Measurements from ENCODE around the gene CD248.
"Not testable (repeated sequence)": the region's sequence is repeated elsewhere in the genome, so short reads cannot be mapped to it uniquely, and the experiment has no call there.

Gene CD248

DNA sequence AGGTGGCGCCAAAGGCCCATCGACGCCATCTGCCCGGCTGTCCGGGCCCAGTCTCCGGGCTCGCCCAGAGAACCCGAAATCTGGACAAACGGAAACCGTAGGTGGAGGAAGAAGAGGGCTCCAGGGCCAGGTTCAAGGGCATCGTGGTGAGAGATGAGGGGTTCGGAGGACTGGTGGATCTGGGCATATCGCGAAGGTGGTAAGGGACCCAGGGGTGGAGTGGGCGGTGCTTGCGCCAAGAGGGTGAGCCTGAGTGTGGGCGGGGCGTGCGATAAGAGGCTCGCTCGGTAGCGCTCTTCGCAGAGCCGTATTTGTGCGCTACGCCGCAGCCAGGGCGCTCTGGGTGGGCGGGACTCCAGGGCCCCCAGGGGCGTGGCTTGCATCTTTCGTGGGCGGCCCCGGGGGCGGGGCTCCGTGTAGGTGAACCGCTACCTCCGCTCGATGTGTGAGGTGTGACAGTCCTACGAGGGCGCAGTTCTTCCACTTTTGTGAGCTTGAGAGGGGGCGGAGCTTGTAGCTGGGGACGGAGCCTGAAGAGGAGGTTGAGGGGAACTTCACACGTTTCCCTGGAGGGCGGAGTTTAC is 4.8 kb downstream of the CD248 start:
- DNase-seq, result peak; percentile 92

DNA sequence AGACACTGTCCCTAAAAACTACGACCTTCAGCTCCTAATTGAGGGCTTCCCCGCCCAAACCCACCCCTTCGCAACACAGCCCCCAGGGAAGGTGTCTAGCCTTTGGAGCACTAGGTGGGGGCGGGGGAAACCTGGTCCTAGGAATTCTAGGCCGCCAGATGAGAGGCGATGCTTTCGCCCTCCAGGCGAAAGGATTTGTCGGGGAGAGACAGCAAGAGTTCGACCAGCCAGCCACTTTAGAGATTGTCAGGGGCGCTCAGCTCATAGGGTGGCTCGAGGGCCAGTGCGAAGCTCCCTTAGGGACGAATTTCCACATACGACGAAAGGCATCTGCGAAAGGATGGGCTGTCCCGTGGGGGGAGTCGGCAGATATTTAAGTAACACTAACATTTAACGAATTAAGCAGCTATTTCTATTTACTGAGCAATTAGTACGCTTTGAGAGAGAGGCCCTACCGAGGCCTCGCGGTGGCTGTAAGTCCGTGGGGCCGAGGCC is 5.3 kb downstream of the CD248 start:
- no peak for DNase-seq

DNA sequence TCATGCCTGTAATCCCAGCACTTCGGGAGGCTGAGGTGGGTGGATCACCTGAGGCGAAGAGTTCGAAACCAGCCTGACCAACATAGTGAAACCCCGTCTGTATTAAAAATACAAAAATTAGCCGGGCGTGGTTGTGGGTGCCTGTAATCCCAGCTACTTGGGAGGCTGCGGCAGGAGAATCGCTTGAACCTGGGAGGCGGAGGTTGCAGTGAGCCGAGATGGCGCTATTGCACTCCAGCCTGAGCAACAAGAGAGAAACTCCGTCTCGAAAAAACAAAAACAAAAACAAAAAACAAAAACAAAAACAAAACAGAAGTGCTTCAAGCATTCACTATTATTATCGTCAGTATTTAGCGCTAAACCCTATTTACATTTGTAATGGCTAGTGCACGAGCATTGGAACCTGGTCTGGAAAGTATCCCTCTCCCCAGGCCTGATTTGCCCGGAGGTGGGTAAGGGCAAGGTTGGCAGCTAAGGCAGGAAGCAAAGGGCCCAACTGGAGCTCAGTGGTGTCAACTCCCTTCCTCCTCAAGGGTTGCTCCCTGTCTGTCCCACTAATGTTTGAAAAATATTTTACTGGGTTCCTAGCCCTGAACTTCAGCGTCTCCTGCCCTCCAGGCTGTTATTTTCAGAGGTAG is 5.9 kb downstream of the CD248 start:
- not testable (repeated sequence) for DNase-seq

DNA sequence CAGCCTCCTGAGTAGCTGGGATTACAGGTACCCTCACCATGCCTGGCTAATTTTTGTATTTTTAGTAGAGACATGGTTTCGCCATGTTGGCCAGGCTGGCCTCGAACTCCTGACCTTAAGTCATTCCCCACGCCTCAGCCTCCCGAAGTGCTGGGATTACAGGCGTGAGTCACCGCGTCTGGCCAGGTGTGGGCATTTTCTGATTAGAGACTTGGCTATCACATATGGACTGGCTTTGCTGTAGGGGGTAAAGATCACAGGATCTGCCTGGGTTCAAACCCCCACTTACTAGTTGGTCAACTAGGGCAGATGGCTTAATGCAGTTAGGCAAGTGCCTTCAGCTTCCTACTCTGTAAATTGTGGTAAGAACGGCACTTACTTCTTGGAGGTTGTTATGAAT is 6.5 kb downstream of the CD248 start:
- no peak for DNase-seq

DNA sequence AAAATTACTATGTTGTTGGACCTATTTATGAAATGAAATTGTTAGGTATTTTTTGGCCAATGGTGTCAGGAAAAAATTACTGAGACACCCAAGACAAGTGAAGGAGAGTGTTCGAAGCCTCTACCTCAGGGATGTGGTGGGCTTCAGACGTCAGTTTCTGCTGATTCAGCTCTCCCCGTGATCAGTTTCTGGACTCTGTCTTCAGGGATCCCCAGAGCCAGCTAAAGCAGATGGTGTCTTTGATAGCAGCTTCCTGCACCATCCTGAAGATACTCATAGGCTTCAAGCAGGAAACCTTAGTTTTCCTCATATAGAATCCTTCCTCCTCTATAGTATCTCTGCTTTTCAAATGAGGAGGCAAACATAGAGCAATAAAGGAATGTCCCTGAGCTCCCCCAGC is 7.4 kb downstream of the CD248 start:
- no peak for DNase-seq

DNA sequence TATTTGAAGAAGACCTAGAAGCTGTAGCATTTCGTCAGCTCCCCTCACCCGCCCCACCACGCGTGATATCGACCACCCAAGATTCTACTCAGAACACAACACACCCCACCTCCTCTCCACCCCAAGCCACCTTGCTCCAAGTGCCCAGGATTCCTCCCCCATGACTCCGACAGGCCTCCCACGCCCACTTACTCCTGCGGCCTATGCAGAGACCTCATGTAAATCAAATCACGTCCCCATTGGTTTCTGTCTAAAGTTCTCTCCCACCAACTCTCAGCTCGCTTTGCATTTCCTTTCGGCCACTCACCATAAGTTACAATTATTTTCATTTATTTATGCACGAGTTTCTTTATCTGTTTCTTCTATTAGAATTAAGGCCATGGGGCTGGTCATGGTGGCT is 14.2 kb downstream of the CD248 start:
- DNase-seq, result no peak

DNA sequence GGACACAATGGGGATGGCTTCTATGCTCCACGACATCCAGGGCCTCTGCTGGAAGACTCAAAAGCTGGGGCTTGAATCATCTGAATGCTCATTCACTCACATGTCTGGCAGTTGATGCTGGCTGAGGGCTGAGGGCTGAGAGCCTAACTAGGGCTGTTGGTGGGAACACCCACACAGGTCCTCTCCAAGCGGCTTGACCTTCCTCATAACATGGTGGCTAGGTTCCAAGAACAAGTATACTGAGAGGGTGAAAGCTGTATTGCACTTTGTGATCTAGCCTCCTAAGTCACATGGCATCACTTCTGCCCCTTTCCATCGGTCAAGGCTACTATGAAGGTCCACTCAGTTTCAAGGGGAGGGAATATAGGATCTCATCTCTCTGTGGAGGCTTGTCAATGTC is 17.7 kb downstream of the CD248 start:
- no peak for DNase-seq

DNA sequence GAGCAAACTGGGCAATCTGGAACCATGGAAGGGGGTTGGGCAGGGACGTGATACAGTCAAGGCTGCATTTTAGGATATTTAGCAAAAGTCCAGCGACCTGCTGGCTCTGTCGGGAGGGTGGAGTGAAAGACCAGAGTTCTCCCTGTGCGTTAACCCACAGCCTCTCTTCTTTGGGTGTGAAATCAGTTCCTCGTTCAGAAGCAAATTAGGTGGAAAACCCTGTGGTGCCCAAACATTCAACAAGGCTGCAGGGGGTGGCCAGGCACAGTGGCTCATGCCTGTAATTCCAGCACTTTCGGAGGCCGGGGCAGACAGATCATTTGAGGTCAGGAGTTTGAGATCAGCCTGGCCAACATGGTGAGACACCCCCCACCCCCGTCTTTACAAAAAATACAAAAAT is 19.2 kb downstream of the CD248 start:
- DNase-seq, result no peak

DNA sequence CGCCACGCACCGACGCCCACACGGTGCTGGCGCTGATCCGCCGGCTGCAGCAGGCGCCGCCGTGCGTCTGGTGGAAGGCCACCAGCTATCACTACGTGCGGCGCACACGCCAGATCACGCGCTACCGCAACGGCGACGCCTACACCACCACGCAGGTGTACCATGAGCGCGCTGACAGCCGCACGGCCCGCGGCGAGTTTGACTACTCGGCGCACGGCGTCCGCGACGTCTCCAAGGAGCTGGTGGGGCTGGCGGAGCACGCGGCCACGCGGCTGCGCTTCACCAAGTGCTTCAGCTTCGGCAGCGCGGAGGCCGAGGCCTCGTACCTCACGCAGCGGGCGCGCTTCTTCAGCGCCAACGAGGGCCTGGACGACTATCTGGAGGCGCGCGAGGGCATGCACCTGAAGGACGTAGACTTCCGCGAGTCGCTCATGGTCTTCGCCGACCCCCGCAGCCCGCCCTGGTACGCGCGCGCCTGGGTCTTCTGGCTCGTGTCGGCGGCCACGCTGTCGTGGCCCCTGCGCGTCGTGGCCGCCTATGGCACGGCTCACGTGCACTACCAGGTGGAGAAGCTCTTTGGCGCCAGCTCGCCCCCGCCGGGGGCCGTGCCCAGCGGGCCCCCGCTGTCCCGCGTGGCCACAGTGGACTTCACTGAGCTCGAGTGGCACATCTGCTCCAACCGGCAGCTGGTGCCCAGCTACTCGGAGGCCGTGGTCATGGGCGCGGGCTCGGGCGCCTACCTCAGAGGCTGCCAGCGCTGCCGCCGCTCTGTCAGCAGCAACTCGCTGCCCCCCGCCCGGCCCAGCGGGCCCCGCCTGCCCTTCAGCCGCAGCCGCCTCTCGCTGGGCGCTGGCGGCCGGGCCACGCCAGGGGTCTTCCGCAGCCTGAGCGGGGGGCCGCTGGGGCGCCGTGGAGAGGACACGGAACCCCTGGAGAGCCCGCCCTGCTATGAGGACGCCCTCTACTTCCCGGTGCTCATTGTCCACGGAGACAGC is 21.9 kb downstream of the CD248 start:
- no peak for DNase-seq

DNA sequence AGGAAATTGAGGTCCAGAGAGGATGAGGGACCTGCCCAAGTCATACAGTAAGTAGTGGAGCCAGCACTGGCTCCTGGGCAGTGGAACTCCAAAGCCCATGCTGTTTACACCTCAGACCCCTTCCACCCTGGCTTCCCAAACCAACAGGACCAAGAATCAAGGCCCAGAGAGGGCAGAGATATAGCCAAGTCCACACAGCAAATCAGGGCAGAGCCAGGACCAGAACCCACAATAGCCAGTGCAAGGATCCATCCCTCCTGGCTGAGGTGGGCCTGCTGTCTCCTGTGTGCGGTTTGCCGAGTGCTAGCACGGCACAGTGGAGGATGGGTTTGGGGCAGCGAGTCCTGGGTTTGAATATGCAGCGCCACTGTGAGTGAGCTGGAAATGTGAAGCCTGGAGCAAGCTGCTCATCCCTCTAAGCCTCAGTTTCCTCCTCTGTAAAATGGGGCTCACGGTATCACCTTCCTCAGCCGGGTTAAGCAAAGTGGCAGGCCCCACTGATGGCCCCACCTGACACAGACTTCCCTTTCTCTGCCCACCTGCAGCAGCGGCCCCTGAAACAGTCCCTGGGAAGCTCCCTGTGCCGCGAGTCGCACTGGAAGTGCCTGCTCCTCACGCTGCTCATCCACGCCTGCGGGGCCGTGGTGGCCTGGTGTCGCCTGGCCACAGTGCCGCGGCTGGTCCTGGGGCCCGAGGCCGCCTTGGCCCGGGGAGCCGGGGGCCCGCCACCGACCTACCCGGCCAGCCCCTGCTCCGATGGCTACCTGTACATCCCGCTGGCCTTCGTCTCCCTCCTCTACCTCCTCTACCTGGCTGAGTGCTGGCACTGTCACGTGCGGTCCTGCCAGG is 22.8 kb downstream of the CD248 start:
- DNase-seq, result no peak

DNA sequence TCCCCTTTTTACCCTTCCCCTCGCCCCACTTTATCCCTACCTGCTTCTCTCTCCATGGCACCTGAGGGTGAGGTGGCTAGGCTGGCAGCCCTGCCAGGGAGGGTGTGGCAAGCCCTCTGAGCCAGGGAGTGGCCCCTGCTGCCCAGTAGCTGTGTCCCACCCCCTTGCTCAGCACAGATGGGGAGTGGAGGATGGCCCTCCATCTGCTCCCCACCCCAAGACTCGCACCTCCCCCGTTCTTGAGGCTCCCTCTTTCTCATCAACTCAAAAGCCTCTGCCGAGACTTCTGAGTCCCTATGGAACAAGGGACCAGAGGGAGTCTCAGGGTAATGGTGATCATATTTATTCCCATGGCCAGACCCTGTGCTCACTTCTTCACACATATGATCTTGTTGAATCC is 23.5 kb downstream of the CD248 start:
- no peak for DNase-seq

DNA sequence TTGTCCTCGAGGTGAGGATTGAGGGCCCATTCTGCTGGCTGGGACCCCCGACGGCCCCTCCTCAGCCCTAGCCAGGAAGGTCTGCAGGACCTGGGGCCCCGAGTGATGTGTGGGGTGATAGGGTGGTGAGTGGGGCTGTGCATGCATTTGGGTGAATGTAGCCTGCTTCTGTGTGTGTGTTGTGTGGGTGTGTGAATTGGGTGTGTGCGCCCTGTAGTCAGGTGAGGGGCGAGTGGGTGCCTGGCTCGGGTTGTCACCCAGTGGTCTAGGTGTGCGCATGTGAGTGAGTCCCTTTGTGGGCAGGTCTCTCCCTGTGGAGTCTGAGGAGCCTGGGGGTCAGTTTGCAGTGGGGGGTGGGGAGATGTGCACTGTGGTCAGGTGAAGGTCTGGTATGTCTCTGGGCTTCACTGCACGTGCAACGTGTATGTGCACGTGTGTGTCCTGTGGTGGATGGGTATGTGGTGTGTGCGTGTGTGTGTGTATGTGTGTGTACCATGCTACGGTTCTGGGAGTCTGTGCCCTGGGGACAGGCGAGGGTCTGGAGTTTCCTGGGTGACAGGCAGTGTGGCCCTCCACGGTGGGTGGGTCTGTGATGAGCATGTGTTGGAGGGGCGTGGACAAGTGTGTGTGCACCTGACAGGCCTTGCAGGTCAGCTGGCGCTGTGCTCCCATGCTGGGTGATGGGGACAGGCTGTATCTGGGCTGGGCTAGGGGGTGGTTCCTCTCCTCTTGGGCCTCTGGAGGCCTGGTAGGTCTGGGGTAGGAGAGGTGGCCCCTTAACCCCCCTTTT is 24.1 kb downstream of the CD248 start:
- DNase-seq, result no peak

DNA sequence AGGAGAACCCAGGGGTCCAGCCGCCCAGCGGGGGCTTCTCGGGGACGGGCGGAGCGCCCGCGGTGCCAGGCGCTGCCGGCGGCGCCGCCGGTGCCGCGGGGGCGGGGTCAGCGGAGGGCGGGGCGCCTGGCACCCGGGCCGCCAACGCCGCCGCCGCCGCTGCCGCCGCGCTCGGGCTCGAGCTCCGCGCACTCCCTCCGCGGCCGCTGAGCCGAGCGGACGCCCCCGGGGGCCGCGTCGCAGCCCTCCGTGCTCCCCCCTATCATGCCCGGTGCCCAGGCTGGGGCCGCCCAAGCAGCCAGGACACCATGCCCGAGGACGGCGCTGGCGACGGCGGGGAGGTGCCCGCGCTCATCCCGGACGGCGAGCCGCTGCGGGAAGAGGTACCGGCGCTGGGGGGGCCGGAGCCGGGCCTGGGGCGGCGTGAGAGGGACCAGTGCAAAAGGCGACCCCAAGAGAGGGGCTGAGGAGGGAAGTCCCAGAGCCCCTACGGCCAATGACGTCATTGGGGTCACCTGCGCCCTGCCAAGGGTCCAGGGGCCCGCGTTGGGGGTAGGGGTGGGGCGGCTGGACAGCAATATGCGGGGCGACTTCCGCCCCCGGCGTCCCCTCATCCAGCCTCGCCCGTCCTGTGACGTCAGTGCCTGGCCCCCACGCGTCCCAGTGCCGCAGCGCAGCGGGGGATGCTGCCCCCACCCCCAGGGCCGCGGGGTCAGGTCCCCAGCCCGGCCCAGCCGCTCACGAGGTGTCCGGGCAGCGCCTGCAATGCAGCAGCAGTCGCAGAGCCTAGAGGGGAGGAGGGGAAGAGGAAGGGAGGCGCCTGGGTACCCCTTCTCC is 24.9 kb downstream of the CD248 start, which contains the start of gene TMEM151A:
TMEM151A (plus strand) TSS at position 189 of the 837 bp plus-strand sequence; CDS start at position 309, 120 bp downstream.
- no peak for DNase-seq

DNA sequence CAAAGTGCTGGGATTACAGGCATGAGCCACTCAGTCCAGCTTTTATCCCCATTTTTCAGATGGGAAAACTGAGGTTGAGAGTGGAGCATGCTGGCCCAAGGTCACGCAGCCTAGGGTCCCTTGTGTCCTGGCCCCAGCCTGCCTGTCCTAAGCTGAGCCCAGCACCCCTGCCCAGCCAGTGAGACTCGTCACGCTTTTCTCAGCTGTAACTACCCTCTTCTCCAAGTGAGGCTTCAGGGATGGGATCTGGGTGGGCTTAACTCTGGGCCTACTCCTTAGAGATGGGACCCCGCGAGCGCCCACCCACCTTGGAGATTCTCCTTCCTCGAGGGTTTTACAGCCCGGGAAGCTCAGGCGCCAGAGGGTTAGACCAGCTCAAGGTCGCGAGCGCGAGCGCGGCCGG is 25.5 kb downstream of the CD248 start:
- DNase-seq, result no peak

DNA sequence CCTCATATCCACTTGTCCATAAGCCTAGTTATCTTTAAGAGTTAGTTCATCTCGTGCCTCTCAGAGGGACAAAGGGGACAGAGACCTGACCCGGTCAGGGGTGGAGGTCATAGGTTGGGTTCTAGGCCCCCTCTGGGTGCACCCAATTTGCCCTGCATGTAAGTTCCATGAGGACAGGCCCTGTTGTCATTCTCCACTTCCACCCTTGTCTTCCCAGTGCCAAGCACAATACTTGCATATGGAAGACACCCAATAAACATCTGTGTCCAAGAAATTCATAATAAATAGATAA is 26.6 kb downstream of the CD248 start:
- no peak for DNase-seq

DNA sequence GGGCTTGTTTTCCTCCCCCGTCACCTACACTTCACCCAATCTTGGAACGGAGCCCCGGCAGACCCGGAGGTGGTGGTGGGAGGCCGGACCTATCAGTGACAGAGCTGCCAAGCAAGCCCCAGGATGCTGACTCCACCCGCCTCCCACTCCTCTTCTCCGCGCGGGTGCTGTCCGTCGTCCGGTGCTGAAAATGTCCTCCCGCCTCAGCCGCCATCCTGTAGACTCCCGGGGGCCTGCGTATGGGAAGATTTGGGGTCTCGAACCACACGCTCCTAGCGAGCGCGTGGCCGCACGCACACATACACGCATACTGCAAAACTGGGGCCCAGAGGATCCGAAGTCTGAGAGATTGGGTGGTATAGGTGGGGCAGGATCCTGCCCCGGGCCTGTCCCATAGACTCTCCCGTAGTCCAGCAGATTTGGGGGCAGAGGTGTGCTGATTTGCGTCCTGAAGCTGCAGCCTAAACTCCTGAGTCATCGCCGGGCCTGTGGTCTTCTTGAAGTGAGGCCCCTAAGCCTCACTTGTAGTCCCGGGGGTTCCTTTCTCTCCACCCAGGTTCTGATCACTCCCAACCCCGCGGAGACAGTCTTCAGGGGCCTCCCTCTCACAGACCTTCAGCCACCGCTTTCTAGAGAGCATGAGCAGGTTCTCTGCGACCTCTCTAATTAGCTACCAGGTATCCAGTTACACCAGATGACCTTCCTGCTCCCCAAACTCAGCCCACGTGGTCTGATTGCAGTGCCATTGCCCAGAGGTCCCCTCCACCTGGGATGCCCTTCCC is 27.1 kb downstream of the CD248 start:
- DNase-seq, result no peak

DNA sequence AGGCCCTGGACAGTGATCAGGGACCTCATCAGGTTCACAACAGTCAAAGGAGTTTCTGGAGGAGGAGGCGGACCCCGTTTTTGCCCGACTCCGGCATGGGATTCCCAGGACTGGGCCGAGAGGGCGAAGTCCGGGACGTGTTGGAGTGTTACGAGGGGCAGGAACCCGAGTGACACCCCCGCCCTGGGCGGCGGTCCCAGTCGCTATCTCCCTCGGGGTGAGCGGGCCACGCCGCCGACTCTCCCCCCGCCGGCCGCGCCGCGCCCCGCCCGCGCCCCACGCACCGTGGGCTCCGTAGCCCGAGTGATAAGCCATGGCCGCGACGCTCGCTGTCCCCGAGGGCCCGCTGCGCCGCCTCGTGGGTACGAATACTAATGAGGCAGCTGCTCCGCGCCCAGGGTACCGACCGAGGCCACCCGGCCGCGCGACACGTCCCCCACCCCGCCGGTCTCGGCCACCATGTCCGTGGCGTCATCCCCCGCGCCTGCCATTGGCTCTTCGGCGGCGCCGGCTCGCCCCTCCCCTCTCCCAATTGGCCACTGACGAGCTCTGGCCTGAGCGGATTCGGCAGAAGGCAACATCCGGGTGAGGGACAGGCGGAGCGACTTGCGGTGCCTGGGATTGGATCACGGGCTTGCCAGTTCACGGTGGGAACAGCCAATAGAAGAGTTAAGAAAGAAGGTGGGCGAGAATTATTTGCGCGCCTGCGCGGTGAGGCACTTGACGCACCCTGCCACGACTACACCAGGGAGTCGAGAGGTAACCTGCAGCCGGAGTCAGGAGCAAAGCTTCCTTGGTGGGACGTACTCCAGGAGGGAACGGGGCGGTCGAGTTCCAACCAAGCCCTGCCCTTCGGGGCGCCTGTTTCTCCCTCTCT is 27.9 kb downstream of the CD248 start, which contains the start of gene YIF1A:
YIF1A (minus strand) TSS at position 473 of the 877 bp plus-strand sequence; CDS start at position 315, 158 bp downstream.
- DNase-seq, result peak; percentile 97

DNA sequence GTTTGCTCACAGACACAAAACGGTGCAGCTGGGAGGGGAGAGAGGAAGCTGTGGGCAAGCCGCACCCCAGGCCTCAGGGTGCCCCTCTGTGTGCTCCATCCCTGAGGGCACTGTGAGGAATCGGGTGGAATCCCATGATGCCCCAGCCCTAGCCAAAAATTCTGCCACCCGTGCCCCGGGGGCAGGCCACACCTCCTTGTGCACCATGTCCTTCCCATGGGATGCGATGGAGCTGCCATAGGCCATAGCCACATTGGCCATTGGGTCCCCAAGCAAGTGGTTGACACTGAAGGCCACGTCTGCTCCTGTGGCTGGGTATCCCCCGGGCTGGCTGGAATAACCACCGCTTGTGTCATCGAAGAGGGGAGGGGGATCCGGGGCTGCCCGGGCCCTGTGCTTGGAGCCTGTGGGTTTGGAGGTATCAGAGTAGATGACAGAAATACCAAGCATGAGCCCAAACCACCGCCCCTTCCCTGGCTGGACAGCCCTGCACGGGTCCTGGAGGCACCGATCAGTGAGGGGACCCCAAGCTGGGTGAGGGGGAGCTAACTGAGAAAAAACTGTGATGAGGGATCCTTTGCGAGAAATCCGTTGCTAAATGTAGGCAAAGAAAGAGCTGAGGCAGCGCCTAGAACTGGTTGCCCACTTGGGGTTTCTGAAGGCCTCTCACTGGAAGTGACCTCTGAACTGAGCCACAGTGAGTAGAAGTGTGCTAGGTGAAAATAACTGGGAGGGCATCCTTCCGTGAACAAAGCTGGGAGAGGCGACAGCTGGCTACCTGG is 28.8 kb downstream of the CD248 start:
- no peak for DNase-seq
